ENCODE measurements around the gene LRATD1.
A peak's percentile ranks its signal among the peaks of the same experiment; 100 is the strongest.

The LRATD1 gene

GRCh38 chr2:14632133-14632936 lies at the start of gene LRATD1:
LRATD1 (plus strand) TSS chr2:14632717; CDS start chr2:14633980, 1,263 bp downstream.
- H3K27ac ChIP-seq: peak within 1 kb of the TSS; percentile 84
- TF ChIP-seq ZFX (IDR thresholded peaks at IDR 0.05; ENCODE audit: borderline replicate concordance) (no peak), CTCF (IDR thresholded peaks at IDR 0.05) (no peak)

GRCh38 chr2:14583059-14583458 lies 49.5 kb upstream of the LRATD1 start:
- TF ChIP-seq ZFX (IDR thresholded peaks at IDR 0.05; ENCODE audit: borderline replicate concordance) (no peak), CTCF (IDR thresholded peaks at IDR 0.05) (no peak)
- H3K27ac ChIP-seq: no peak overlapping the region

GRCh38 chr2:14583802-14584201 lies 48.7 kb upstream of the LRATD1 start:
- TF ChIP-seq CTCF (IDR thresholded peaks at IDR 0.05) (no peak), ZFX (IDR thresholded peaks at IDR 0.05; ENCODE audit: borderline replicate concordance) (no peak)
- no peak overlapping the region for H3K27ac ChIP-seq

- TF ChIP-seq ZFX (IDR thresholded peaks at IDR 0.05; ENCODE audit: borderline replicate concordance) (no peak), CTCF (IDR thresholded peaks at IDR 0.05) (no peak)
- H3K27ac ChIP-seq: no peak overlapping the region
Observed at GRCh38 chr2:14587119-14587518, 45.4 kb upstream of the LRATD1 start.

- TF ChIP-seq CTCF (IDR thresholded peaks at IDR 0.05) (no peak), ZFX (IDR thresholded peaks at IDR 0.05; ENCODE audit: borderline replicate concordance) (no peak)
- no peak overlapping the region for H3K27ac ChIP-seq
Observed at GRCh38 chr2:14601156-14601770, 31.3 kb upstream of the LRATD1 start.

GRCh38 chr2:14602309-14602708 lies 30.2 kb upstream of the LRATD1 start:
- no peak overlapping the region for H3K27ac ChIP-seq
- no peak for TF ChIP-seq ZFX (IDR thresholded peaks at IDR 0.05; ENCODE audit: borderline replicate concordance)
- no peak for TF ChIP-seq CTCF (IDR thresholded peaks at IDR 0.05)

- TF ChIP-seq ZFX (IDR thresholded peaks at IDR 0.05; ENCODE audit: borderline replicate concordance): no peak
- no peak for TF ChIP-seq CTCF (IDR thresholded peaks at IDR 0.05)
- H3K27ac ChIP-seq: no peak overlapping the region
Observed at GRCh38 chr2:14603676-14604075, 28.8 kb upstream of the LRATD1 start.

Measured in 22Rv1 (cell line).